Activated T-cell treated with anti-CD3 and anti-CD28 coated beads, Interleukin-2, amount 50 U/mL, for 24 hours (primary cell): ENCODE results near the gene RBL1.
"Not testable (repeated sequence)": the region's sequence is repeated elsewhere in the genome, so short reads cannot be mapped to it uniquely, and the experiment has no call there.

ENCODE experiments used
- DNase-seq: peaks from one replicate; pipeline ENCODE4 v3.0.0-alpha.2; 2020
- H3K27ac Mint-ChIP-seq: 2 replicates; pipeline ENCODE4 v1.8.0; 2020; ENCODE audit warnings: mild to moderate bottlenecking, mixed read lengths
- H3K27me3 Mint-ChIP-seq: 2 replicates; pipeline ENCODE4 v1.8.0; 2020; ENCODE audit warnings: mixed read lengths
- H3K36me3 Mint-ChIP-seq: 2 replicates; pipeline ENCODE4 v1.8.0; 2020; ENCODE audit warnings: low read depth, mixed read lengths
- H3K4me1 Mint-ChIP-seq: 2 replicates; pipeline ENCODE4 v1.8.0; 2020; ENCODE audit warnings: low read depth, mixed read lengths
- H3K4me3 Mint-ChIP-seq: 2 replicates; pipeline ENCODE4 v1.8.0; 2020; ENCODE audit warnings: mild to moderate bottlenecking, moderate library complexity, mixed read lengths
- H3K9me3 Mint-ChIP-seq: 2 replicates; pipeline ENCODE4 v1.8.0; 2020; ENCODE audit warnings: mixed read lengths

The RBL1 gene

DNA sequence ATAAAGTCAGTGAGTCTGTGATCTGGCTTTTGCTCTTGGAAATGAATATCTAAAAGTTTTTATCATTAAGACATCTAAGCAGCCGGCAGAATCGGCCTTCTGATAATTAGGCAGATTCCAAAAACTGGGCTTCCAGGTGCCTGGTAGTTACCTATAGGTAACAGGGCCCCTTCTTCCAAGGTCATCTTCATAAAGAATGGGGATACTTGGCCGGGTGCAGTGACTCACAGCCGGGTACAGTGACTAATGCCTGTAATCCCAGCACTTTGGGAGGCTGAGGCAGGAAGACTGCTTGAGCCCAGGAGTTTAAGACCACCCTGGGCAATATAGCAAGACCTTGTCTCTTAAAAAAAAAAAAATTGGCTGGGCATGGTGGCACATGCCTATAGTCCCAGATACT is 12.9 kb upstream of the RBL1 start:
- no peak overlapping the region for H3K27ac Mint-ChIP-seq
- no peak for DNase-seq
- H3K4me1 Mint-ChIP-seq: no peaks in the 10 kb centered on the region
- no peaks in the 10 kb centered on the region for H3K27me3 Mint-ChIP-seq
- H3K4me3 Mint-ChIP-seq: no peak overlapping the region
- H3K9me3 Mint-ChIP-seq: no peaks in the 10 kb centered on the region
- H3K36me3 Mint-ChIP-seq: no peaks in the 10 kb centered on the region

DNA sequence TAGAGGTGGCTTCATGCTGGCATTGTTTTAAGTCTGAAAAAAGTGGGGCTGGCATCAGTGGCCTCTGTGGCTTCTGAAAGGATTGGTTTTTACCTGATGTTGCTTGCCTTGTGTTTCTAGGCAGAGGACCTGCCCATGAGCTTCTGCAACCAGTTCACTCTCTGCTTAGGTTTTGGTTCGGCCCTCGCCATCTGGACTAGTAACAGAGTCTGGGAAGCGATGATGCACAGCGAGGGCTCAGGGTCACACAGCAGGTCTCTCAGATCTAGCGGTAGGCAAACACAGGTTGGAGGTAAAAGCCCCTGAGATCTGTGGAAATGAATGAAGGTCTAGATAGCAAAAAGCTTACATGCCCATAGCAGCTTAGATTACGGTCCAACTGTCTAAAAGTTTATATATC is 6.8 kb upstream of the RBL1 start:
- DNase-seq: no peak
- no peaks in the 10 kb centered on the region for H3K36me3 Mint-ChIP-seq
- H3K27me3 Mint-ChIP-seq: no peaks in the 10 kb centered on the region
- no peaks in the 10 kb centered on the region for H3K4me1 Mint-ChIP-seq
- H3K27ac Mint-ChIP-seq: no peak overlapping the region
- no peaks in the 10 kb centered on the region for H3K9me3 Mint-ChIP-seq
- no peak overlapping the region for H3K4me3 Mint-ChIP-seq

DNA sequence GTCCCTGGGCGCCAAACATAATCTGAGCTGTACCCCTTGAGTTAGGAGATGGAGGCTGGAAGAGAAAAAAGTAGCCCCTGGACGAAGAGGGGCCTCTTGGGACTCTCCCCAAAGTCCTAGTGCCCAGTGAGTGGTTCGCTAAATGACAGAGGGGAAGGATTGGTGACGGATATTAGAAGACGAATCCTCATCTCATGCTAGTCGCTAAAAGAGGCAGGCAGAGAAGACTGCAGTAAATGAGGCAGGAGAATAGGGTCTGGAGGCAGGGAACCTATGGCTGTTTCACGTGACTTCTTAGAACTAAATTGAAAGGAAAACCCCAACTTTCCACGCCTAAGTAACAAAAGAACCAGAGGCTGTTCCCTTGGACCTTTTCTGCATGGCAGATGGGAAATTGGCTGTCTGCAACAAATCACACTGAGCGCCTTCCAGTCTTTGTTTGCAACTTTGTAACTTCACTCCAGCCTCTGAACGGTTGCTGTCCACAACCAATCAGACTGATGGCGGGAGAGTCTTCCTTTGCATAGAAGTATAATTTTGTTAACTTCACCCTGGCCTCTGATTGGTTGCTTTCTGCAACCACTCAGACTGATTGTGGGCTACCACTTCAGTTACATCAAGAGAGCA is 731 bp upstream of the RBL1 start:
- DNase-seq: peak; percentile 33
- H3K27me3 Mint-ChIP-seq: no peaks in the 10 kb centered on the region
- peak overlapping the region; percentile 96 for H3K4me3 Mint-ChIP-seq
- H3K9me3 Mint-ChIP-seq: no peaks in the 10 kb centered on the region
- peaks cover 30% of the 10 kb centered on the region for H3K4me1 Mint-ChIP-seq
- peak overlapping the region; percentile 100 for H3K27ac Mint-ChIP-seq
- peaks cover 37% of the 10 kb centered on the region for H3K36me3 Mint-ChIP-seq

DNA sequence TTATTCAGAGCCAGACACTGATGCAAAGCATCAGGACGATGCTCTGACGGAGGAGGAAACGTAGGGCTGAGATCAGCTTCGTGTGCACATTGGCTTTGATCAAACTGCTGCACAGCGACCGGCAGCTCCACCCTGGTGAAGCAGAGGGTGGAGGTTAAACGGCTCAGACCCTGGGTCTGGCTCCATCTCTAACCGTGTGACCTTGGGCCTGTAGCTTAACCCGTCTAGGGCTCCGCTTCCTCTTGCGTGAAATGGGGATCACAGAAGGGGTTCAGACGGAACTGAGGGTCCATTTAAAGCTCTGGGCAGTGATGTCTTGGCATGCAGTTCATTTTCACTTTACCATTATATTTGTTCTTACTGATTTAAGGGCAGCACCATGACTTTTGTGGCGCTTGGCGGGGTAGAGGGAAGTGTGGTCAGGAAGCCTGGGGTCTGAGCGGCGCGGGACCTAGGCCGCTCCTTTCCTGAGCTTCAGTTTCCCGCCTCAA is 644 bp downstream of the RBL1 start:
- DNase-seq: no peak

DNA sequence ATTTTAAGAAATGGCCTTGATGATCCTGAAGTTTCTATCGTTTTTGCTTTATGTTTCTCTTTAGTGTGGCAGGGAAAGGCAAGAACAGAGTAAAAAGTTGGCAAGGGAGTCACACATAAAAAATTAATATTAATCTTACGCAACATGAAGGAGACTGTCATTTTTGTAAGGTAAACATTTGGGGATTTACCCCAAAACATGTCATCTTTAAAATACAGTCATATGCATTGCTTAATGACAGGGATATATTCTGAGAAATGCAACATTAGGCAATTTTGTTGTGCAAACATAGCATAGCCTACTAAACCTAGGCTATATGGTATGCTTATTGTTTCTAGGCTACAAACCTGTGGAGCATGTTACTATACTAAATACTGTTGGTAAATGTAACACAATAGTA is 5.4 kb downstream of the RBL1 start:
- H3K4me3 Mint-ChIP-seq: no peak overlapping the region
- peaks cover 34% of the 10 kb centered on the region for H3K4me1 Mint-ChIP-seq
- DNase-seq: no peak
- no peaks in the 10 kb centered on the region for H3K9me3 Mint-ChIP-seq
- no peaks in the 10 kb centered on the region for H3K27me3 Mint-ChIP-seq
- H3K36me3 Mint-ChIP-seq: peaks cover 89% of the 10 kb centered on the region
- no peak overlapping the region for H3K27ac Mint-ChIP-seq

More for the DNA sequence above, 644 bp downstream of the RBL1 start:
- Mint-ChIP-seq H3K27ac (peak overlapping the region; percentile 100), H3K4me3 (peak overlapping the region; percentile 96), H3K9me3 (no peaks in the 10 kb centered on the region), H3K27me3 (no peaks in the 10 kb centered on the region), H3K4me1 (peaks cover 38% of the 10 kb centered on the region), H3K36me3 (peaks cover 51% of the 10 kb centered on the region)

DNA sequence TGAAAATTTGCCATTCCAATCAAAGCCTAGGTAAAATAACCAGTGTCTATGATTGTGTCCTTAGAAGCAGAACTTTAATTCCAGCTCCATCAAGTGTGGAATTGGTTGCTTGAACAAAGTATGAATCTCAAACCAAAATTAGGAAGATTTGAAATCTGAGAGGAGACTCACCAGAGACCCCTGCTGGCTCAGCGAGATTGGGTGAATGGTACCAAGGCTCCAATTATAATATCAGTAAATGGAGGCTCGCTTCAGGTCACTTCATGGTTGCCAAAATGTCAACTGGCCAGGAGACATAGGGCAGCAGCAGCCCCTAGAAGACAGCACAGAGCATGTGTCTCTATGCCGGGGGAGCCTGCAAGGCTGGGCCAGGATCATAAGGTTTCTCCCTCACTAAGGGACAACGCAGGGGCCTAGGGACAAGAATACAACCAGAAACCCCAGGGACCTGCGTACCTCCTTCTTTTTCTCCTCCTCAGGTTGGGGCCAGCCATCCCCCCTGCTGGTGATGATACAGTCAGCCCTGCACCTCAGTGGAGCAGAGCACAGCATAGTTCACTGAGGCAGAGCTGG is 14.0 kb downstream of the RBL1 start:
- Mint-ChIP-seq H3K36me3 (peaks cover 85% of the 10 kb centered on the region), H3K27me3 (no peaks in the 10 kb centered on the region), H3K27ac (no peak overlapping the region), H3K4me3 (no peak overlapping the region), H3K4me1 (peaks cover 33% of the 10 kb centered on the region), H3K9me3 (no peaks in the 10 kb centered on the region)
- DNase-seq: no peak

DNA sequence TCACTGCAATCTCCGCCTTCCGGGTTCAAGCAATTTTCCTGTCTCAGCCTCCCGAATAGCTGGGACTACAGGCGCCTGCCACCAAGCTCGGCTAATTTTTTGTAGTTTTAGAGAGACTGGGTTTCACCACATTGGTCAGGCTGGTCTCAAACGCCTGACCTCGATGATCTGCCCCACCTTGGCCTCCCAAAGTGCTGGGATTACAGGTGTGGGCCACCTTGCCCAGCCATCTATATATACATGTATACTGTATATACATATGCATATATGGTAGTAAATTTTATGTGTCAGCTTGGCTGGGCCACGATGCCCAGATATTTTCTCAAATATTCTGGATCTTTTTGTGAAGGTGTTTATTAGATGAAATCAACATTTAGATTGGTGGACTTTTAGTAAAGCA is 18.8 kb downstream of the RBL1 start:
- Mint-ChIP-seq H3K27ac (no peak overlapping the region), H3K9me3 (no peaks in the 10 kb centered on the region), H3K4me3 (no peak overlapping the region), H3K36me3 (peaks cover 86% of the 10 kb centered on the region), H3K4me1 (peaks cover 47% of the 10 kb centered on the region), H3K27me3 (no peaks in the 10 kb centered on the region)
- DNase-seq: no peak

DNA sequence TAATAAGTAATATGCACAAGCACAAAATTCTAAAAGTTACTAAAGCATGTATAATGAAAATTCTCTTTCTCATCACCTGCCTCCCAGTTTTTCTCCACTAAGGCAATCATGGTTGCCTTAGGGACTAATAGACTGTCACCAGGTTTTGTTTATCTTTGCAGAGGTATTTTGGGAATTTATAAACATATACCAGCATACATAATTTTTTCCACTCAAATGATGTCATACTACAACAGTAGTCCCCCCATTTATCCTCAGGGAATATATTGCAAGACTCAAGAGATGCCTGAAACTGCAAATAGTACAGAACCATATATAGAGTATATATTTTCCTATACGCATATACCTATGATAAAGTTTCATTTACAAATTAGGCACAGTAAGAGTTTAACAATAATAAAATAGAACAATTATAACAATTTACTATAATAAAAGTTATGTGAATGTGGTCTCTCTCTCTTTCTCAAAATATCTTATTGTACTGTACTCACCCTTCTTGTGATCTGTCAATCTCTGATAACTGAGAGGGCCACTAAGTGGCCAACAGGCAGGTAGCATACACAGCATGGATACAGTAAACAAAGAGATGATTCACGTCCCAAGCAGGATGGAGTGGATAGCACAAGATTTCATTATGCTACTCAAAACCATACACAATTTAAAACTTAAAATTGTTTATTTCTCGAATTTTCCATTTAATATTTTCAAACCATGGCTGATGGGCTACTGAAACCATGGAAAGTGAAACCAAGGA is 19.7 kb downstream of the RBL1 start:
- Mint-ChIP-seq H3K27ac (no peak overlapping the region), H3K4me3 (no peak overlapping the region), H3K4me1 (peaks cover 50% of the 10 kb centered on the region), H3K27me3 (no peaks in the 10 kb centered on the region), H3K36me3 (peaks cover 86% of the 10 kb centered on the region), H3K9me3 (no peaks in the 10 kb centered on the region)
- DNase-seq: no peak

DNA sequence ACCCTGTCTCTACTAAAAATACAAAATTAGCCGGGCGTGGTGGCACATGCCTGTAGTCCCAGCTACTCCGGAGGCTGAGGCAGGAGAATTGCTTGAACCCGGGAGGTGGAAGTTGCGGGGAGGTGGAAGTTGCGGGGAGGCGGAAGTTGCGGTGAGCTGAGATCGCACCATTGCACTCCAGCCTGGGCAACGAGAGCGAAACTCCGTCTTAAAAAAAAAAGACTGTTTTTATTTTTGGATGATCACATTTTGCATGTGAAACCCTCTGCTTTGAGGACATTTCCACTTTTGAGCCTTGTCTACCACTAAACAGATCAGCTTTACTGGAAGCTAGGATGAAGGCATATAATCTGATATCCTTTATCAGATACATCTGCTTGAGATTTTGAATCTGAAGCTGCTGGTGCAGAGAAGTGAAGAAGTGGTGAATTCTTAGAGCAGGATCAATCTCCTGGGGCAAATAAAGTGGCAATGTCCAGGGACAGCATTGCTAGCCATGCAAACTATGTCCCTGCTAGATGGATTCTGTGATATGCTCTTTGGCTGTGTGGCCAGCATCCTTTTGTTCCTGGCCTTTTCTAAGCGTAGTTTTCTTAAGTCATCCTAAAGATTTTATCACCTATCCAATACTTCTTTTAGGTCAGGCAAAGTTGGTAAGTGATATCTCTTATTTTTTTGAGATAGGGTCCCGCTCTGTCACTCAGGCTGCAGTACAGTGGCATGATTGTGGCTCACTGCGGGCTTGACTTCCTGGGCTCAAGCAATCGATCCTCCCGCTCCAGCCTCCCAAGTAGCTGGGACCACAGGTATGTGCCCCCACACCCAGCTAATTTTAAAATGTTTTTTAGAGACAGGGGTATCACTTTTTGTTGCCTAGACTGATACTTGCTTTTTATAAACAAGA is 23.3 kb downstream of the RBL1 start:
- Mint-ChIP-seq H3K36me3 (peaks cover 72% of the 10 kb centered on the region), H3K4me1 (peaks cover 37% of the 10 kb centered on the region), H3K9me3 (no peaks in the 10 kb centered on the region), H3K27me3 (no peaks in the 10 kb centered on the region), H3K27ac (peak overlapping the region; percentile 91), H3K4me3 (no peak overlapping the region)
- no peak for DNase-seq

DNA sequence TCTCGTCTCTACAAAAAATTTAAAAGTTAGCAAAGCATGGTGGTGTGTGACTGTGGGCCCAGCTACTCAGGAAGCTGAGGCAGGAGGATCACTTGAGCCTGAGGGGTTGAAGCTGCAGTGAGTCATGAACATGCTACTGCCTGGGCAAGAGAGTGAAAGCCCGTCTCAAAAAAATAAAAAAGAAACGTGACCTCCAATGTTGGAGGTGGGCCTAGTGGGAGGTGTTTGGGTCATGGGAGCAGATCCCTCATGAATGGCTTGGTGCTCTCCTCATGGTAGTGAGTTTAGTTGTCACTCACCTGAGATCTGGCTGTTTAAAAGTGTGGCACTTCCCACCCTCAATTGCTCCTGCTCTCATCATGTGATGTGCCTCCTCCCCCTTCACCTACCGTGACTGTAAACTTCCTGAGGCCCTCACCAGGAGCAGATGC is 24.3 kb downstream of the RBL1 start:
- Mint-ChIP-seq H3K4me1 (peaks cover 37% of the 10 kb centered on the region), H3K27me3 (no peaks in the 10 kb centered on the region), H3K9me3 (no peaks in the 10 kb centered on the region), H3K27ac (peak overlapping the region; percentile 91), H3K36me3 (peaks cover 72% of the 10 kb centered on the region), H3K4me3 (peak overlapping the region; percentile 44)
- DNase-seq: peak; percentile 44

DNA sequence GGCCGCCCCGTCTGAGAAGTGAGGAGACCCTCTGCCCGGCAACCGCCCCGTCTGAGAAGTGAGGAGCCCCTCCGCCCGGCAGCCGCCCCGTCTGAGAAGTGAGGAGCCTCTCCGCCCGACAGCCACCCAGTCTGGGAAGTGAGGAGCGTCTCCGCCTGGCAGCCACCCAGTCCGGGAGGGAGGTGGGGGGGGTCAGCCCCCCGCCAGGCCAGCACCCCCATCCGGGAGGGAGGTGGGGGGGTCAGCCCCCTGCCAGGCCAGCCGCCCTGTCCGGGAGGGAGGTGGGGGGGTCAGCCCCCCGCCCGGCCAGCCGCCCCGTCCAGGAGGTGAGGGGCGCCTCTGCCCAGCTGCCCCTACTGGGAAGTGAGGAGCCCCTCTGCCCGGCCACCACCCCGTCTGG is 26.2 kb downstream of the RBL1 start:
- not testable (repeated sequence) for DNase-seq

DNA sequence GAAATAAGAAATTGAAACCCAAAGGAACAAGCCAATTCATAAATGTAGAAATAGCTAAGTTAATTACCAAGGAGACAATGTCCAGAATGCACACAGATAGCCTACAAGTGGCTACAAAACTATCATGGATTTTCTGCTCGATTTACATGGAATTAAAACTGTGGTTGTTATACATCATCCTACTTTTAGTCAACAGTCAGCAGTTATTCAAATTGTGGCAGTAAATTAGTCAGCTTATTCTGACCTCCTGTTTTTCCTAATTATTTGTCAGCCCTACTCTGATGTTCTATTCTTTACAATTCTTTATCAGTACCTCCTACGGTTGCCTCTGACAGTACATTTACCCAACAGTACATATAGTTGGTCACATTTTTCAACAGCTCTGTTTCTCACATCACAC is 29.6 kb downstream of the RBL1 start:
- DNase-seq: no peak
- Mint-ChIP-seq H3K27me3 (no peaks in the 10 kb centered on the region), H3K4me3 (no peak overlapping the region), H3K27ac (peak overlapping the region; percentile 33), H3K36me3 (peaks cover 75% of the 10 kb centered on the region), H3K9me3 (no peaks in the 10 kb centered on the region), H3K4me1 (peaks cover 13% of the 10 kb centered on the region)

More for the DNA sequence above, 26.2 kb downstream of the RBL1 start:
- H3K4me1 Mint-ChIP-seq: peaks cover 35% of the 10 kb centered on the region
- not testable (repeated sequence) for H3K27ac Mint-ChIP-seq, H3K27me3 Mint-ChIP-seq, H3K4me3 Mint-ChIP-seq, H3K9me3 Mint-ChIP-seq
- H3K36me3 Mint-ChIP-seq: peaks cover 73% of the 10 kb centered on the region

DNA sequence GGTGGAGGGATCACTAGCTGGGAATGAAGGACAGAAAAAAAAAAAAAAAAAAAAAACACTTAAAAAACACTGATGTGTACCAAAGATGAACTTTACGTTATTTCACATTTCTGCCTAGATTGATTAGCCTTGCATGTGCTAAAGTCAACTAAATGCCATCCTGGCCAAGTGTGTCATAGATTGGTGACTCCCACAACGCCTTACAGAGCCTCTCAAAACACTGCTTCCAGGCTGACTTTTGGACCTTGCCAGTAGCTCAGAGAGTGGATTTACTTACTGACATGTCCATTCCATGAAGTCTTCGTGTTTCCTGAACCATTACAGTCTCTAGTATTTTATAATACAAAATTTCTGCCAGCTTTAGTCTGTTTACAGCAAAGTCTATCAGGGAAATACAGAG is 40.5 kb downstream of the RBL1 start:
- no peak for DNase-seq
- Mint-ChIP-seq H3K4me3 (no peak overlapping the region), H3K27me3 (no peaks in the 10 kb centered on the region), H3K27ac (peak overlapping the region; percentile 29), H3K4me1 (no peaks in the 10 kb centered on the region), H3K36me3 (peaks cover 91% of the 10 kb centered on the region), H3K9me3 (no peaks in the 10 kb centered on the region)

DNA sequence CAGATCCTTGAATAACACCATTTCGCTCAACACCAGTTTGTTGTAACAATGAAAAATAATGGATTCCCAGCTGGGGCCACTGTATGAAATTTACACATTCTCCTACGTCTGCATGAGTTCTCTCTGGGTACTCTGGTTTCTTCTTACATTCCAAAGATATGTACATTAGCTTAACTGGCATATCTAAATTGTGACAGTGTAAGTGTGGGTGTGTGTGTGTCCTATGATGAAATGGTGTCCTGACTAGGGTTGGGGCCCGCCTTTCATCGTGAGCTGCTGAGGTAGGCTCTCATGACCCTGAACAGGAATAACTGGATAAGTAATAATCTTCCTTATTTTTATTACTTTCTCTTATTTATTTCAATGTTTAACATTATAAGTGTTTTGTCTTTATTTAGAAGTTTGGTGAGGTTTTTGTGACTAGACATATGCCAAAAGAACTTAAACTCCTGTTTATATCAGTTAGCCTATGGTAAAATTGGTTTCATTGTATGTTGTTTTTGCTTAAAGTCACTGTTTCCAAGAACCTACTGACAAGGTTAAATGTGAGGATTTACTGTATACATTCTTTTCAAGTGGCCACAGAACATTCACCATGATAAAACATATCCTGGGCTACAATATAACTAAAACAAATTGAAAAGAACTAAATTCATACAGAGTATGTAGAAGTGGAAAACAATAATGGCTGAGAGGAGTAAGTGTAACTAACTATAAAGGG is 42.4 kb downstream of the RBL1 start:
- Mint-ChIP-seq H3K4me1 (no peaks in the 10 kb centered on the region), H3K27ac (no peak overlapping the region), H3K9me3 (no peaks in the 10 kb centered on the region), H3K27me3 (no peaks in the 10 kb centered on the region), H3K4me3 (no peak overlapping the region), H3K36me3 (peaks cover 93% of the 10 kb centered on the region)
- DNase-seq: no peak
